ENCODE results near the gene AK8.

The AK8 gene

DNA sequence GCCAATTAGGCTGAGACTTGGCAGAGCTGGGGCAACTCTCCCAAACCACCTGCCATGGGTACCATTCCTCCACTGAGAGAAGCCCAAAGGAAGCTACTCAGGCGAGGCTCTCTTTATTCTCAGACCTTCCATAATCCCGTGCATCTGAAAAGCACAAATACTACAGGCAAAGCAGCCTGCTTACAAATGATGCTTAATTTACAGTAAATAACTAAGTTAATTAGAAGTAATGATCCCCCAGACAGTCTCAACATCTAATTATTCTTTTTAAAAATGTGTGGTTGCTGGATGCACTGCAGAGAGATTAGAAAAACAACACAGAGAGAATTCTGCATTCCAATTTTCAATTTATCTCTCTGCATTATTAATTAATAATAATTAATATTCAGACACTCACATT is 53.1 kb downstream of the AK8 start:
- TF ChIP-seq, protein P1, sequence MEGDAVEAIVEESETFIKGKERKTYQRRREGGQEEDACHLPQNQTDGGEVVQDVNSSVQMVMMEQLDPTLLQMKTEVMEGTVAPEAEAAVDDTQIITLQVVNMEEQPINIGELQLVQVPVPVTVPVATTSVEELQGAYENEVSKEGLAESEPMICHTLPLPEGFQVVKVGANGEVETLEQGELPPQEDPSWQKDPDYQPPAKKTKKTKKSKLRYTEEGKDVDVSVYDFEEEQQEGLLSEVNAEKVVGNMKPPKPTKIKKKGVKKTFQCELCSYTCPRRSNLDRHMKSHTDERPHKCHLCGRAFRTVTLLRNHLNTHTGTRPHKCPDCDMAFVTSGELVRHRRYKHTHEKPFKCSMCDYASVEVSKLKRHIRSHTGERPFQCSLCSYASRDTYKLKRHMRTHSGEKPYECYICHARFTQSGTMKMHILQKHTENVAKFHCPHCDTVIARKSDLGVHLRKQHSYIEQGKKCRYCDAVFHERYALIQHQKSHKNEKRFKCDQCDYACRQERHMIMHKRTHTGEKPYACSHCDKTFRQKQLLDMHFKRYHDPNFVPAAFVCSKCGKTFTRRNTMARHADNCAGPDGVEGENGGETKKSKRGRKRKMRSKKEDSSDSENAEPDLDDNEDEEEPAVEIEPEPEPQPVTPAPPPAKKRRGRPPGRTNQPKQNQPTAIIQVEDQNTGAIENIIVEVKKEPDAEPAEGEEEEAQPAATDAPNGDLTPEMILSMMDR (IDR thresholded peaks at IDR 0.05; ENCODE audit: extremely low read depth, insufficient read depth, missing control alignments): no peak
- in situ Hi-C loops (cut with MboI; ENCODE audit: low pct_unique_long_range_greater_than_20kb, low sequenced_read_pairs, unreplicated experiment): no loop called here
- DNase-seq (ENCODE audit: low spot score): no peak

DNA sequence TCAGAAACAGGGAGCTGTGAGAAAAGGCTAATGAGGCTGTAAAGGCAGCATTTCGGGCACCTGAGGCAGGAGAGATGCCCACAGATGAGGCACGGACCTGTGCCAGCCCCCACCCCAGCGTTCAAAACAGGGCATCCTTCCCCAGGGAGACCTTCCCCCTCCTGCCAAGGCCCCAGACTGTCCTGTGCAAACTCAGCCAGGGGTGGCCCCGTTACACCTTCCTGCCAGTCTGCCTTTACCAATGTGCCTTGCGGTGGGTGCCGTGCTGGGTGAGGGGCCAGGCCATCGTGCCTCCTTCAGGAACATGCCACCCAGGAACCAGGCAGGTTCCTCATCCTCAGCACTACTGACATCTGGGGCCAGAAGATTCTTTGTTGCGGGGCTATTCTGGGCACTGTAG is 53.9 kb downstream of the AK8 start:
- DNase-seq (ENCODE audit: low spot score): no peak
- TF ChIP-seq, protein P1 (IDR thresholded peaks at IDR 0.05; ENCODE audit: extremely low read depth, insufficient read depth, missing control alignments): no peak
- in situ Hi-C loops (cut with MboI; ENCODE audit: low pct_unique_long_range_greater_than_20kb, low sequenced_read_pairs, unreplicated experiment): no loop called here

DNA sequence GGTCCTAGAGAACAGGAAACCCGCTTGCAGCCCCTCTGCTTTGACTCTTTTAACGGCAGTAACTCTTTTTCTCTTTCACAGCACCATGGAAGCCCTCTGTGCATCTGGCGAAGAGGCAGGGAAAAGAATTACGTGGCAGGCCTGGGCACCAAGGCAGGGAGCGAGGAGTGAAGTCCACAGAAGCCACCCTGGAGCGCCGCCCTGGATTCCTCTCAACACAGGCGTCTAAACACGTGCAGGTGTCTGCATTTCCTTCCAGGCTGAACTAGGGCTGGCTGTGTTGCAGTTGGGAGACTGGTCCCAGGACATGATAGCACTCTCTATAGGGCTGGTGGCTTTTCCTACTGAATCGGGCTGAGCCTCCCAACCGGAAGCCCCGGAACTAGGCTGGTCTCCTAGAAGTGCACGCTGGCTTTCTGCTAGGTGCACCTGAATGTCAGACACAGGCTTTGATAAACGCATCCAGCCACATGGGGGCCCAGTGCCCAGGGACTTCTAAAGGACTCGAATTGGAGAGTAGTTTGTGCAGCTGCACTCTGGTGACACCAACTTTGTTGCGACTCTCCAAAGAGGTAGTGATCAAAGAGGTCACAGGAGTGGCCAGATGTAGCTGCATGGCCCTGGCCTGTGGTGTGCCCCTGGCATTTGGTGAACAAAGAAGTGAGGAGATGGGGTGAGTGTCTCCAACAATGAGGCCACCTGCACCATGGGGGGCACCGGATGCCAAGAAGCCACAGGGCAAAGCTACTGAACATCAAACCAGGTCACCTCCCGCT is 54.5 kb downstream of the AK8 start:
- in situ Hi-C loops (cut with MboI; ENCODE audit: low pct_unique_long_range_greater_than_20kb, low sequenced_read_pairs, unreplicated experiment): no loop called here
- TF ChIP-seq, protein P1 (IDR thresholded peaks at IDR 0.05; ENCODE audit: extremely low read depth, insufficient read depth, missing control alignments): no peak
- no peak for DNase-seq (ENCODE audit: low spot score)

DNA sequence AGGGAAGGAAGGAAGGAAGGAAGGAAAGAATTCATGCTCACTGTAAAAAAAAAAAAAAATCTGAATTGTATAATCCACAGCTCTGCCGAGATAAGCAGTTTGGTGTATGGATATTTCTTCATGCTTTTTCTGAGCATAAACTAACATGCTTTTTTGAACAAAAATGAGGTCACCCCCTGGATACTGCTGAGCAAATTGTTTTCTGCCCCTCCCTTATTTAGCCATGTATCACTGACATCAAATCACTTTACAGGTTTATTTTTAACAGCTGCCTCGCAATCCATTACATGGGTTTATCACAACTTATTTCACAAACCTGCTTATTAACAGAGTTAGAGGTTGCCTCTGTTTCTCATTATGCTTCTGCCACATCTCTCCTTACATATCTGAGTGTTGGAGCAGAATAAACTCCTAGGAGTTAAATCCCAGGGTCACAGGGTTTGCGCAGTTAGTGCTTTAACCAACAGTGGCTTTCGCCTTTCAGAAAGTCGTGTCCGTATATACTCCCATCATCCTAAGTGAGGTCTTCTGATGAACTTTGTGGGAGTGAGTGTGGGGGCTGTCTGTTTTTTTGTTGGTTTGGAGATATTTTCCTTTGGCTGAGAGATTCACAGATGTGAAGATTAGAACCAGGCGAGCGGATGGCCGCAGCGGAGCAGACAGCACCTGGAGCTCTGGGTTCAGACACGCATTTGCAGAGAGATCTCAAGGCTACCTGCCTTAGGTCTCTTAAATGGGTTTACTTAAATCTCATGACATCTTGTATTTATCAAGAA is 57.7 kb downstream of the AK8 start:
- DNase-seq (ENCODE audit: low spot score): no peak
- TF ChIP-seq, protein P1 (IDR thresholded peaks at IDR 0.05; ENCODE audit: extremely low read depth, insufficient read depth, missing control alignments): no peak
- in situ Hi-C loops (cut with MboI; ENCODE audit: low pct_unique_long_range_greater_than_20kb, low sequenced_read_pairs, unreplicated experiment): no loop called here

DNA sequence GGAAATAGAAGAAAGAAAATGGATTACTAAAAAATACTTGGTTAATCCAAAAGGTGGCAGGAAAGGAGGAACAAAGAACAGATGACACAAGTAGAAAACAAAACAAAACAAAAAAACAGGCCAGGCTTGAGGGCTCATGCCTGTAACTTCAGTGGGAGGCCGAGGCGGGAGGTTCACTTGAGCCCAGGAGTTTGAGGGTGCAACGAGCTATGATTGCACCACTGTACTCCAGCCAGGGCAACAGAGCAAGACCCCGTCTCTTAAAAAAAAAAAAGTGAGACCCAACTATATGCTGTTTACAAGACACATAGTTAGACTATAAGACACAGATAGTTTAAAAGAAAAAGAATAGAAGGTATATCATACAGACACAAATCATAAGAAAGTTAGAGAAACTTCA is 59.5 kb downstream of the AK8 start:
- TF ChIP-seq, protein P1 (IDR thresholded peaks at IDR 0.05; ENCODE audit: extremely low read depth, insufficient read depth, missing control alignments): no peak
- DNase-seq (ENCODE audit: low spot score): no peak
- in situ Hi-C loops (cut with MboI; ENCODE audit: low pct_unique_long_range_greater_than_20kb, low sequenced_read_pairs, unreplicated experiment): no loop called here

DNA sequence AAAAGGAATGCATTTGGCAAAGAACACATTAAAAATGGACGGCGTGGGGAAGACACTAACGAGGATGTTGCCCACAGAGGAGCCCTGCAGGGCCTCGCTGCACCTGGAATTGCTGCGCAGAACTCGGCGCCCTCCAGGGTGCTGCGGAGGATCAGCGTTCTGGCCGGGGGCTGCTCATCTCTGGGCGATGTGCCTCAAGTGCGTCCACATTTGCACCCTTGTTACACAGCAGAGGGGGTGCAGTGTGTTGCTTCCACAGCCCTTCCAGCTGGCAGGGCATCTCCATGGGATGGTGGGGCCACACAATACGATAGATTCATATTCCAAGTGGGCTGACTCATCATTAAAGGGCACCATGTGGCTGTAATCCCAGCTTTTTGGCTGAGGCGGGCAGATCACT is 63.1 kb downstream of the AK8 start:
- no peak for DNase-seq (ENCODE audit: low spot score)
- in situ Hi-C loops (cut with MboI; ENCODE audit: low pct_unique_long_range_greater_than_20kb, low sequenced_read_pairs, unreplicated experiment): no loop called here
- TF ChIP-seq, protein P1 (IDR thresholded peaks at IDR 0.05; ENCODE audit: extremely low read depth, insufficient read depth, missing control alignments): no peak

Data from GM13977 (cell line).